ENCODE data around the gene LAMB2. TPM values are rescaled to one million over a fixed set of nuclear protein-coding genes. Genes with fewer than 3 reads are reported as not detected.

The LAMB2 gene
- total and polyA plus RNA-seq, 2 of the 8 experiments (the other 6 are each of a cell fraction or from before 2014, with no cell fraction given) = 112 to 153 TPM

- ChIA-PET CTCF (ENCODE audit: partially characterized antibody) (interaction anchor here (0.8 kb wide), 1 partner anchor 56 kb away, joined by 3 read pairs; the partner anchor contains the start of gene LAMB2), POLR2A (ENCODE audit: partially characterized antibody) (interaction anchor here (1.3 to 3.7 kb wide), 2 partner anchors 17 to 35 kb away, joined by 3 to 13 read pairs; partner anchors contain the start of gene QRICH1)
- H3K4me1 ChIP-seq (replicated peaks in 1 of 4; ENCODE audit: control insufficient read depth in 3 of 4, insufficient read depth in 4 of 4, low read length in 3 of 4) = no peaks in the 10 kb centered on the region
- no peak overlapping the region for H2BK15ac ChIP-seq (ENCODE audit: low read length)
- 89% methylated on average over 13 of the region's 13 CpGs; no CpG with 5 or more reads in 1 of the 2 experiments for WGBS, 2 experiments (ENCODE audit: extremely low coverage in 1 of 2, insufficient coverage in 1 of 2, insufficient read length in 1 of 2, insufficient replicate concordance in 2 of 2, low coverage in 1 of 2, low lambda C conversion rate in 2 of 2, missing lambda C conversion rate in 1 of 2)
- H2AK5ac ChIP-seq (ENCODE audit: low read depth, low read length) = no peak overlapping the region
- peaks cover 5% of the 10 kb centered on the region for H3K79me1 ChIP-seq (ENCODE audit: low read depth, low read length)
- no peak overlapping the region for H3K56ac ChIP-seq (replicated peaks; ENCODE audit: insufficient read length, low read depth, low read length)
- no peak overlapping the region for H2BK5ac ChIP-seq (ENCODE audit: low read depth, low read length)
- no peak for DNase-seq (ENCODE audit: low read depth in 1 of 2, low spot score in 2 of 2)
- no peak overlapping the region for H3K4me3 ChIP-seq (ENCODE audit: extremely low read depth in 1 of 4, insufficient read depth in 2 of 4, low read depth in 3 of 4, low read length in 4 of 4)
- FAIRE-seq = no peak
- no peak overlapping the region for H2BK20ac ChIP-seq (ENCODE audit: low read length)
- H3K9ac ChIP-seq (replicated peaks in 1 of 4; ENCODE audit: extremely low read depth in 1 of 4, low read depth in 3 of 4, low read length in 3 of 4) = no peak overlapping the region
- no peak overlapping the region for H3K4me2 ChIP-seq (ENCODE audit: insufficient read depth in 1 of 2, low read depth in 2 of 2, low read length in 2 of 2)
- no peak overlapping the region for H4K91ac ChIP-seq (replicated peaks; ENCODE audit: insufficient read length, low read length)
- no peaks in the 10 kb centered on the region for H3K9me3 ChIP-seq (ENCODE audit: insufficient read depth in 2 of 2, low read depth in 1 of 2, low read length in 1 of 2)
- peaks cover 18 to 62% (median 48%) of the 10 kb centered on the region in 4 experiments for H3K36me3 ChIP-seq (ENCODE audit: control insufficient read depth in 2 of 4, insufficient read depth in 4 of 4, low read length in 3 of 4)
- H3K79me2 ChIP-seq (ENCODE audit: control insufficient read depth in 1 of 2, insufficient read depth in 2 of 2, low read length in 2 of 2) = peaks cover 0 to 39% of the 10 kb centered on the region in 2 experiments; a peak in 3 of 4 replicates
- H4K5ac ChIP-seq (ENCODE audit: insufficient read length, low read depth, low read length) = no peak overlapping the region
- H2AFZ ChIP-seq (ENCODE audit: low read length) = no peak overlapping the region
- H3K18ac ChIP-seq (ENCODE audit: extremely low read depth, low read length) = no peak overlapping the region
- no peak overlapping the region for H3K27ac ChIP-seq (ENCODE audit: low read depth, low read length)
- H3K27me3 ChIP-seq (replicated peaks in 1 of 4; ENCODE audit: control insufficient read depth in 3 of 4, extremely low read depth in 1 of 4, insufficient read depth in 3 of 4, low read length in 3 of 4) = no peaks in the 10 kb centered on the region
- no peak overlapping the region for H3K14ac ChIP-seq (ENCODE audit: insufficient read length)
- no peak overlapping the region for H4K8ac ChIP-seq (ENCODE audit: extremely low read depth, insufficient read depth, low read length)
- no peak overlapping the region for H3K4ac ChIP-seq (replicated peaks; ENCODE audit: insufficient read length, low read depth, low read length)
- H3K23ac ChIP-seq (ENCODE audit: insufficient read length) = no peak overlapping the region
- no peaks in the 10 kb centered on the region for H3K23me2 ChIP-seq (ENCODE audit: low read depth, low read length)
- H2BK12ac ChIP-seq (ENCODE audit: low read depth, low read length) = no peak overlapping the region
- no peak overlapping the region for H2BK120ac ChIP-seq (replicated peaks; ENCODE audit: low read depth, low read length)
- peaks cover 6 to 15% of the 10 kb centered on the region in 2 experiments for H4K20me1 ChIP-seq (replicated peaks in 1 of 2; ENCODE audit: control insufficient read depth in 1 of 2, insufficient read depth in 2 of 2, low read length in 2 of 2)
- no peak for TF ChIP-seq CTBP2 (IDR thresholded peaks at IDR 0.05; ENCODE audit: borderline replicate concordance, insufficient read depth, insufficient read length, low read length)
- no peak for TF ChIP-seq TAF1 (IDR thresholded peaks at IDR 0.05; ENCODE audit: low read depth, low read length)
- no peak for TF ChIP-seq NRF1 (IDR thresholded peaks at IDR 0.05; ENCODE audit: low read depth, low read length)
- TF ChIP-seq MAX (IDR thresholded peaks at IDR 0.05) = no peak
- TF ChIP-seq BRCA1 (IDR thresholded peaks at IDR 0.05; ENCODE audit: low read depth, low read length) = no peak
- TF ChIP-seq RAD21 (IDR thresholded peaks at IDR 0.05 in 1 of 2, conservative IDR thresholded peaks at IDR 0.05 in 1 of 2; ENCODE audit: low read depth in 2 of 2, low read length in 2 of 2) = no peak
- no peak for TF ChIP-seq HDAC6 (IDR thresholded peaks at IDR 0.05; ENCODE audit: low read depth, low read length)
- TF ChIP-seq HDAC2 (IDR thresholded peaks at IDR 0.05; ENCODE audit: borderline replicate concordance in 1 of 2, low read depth in 2 of 2, low read length in 2 of 2) = no peak
- no peak for TF ChIP-seq RXRA (IDR thresholded peaks at IDR 0.05; ENCODE audit: insufficient read depth, low read depth, low read length)
- no peak for TF ChIP-seq SIRT6 (IDR thresholded peaks at IDR 0.05; ENCODE audit: low read length)
- TF ChIP-seq KDM1A (IDR thresholded peaks at IDR 0.05; ENCODE audit: borderline replicate concordance, low read length) = no peak
- no peak for TF ChIP-seq RBBP5 (IDR thresholded peaks at IDR 0.05; ENCODE audit: borderline replicate concordance, low read depth, low read length)
These were observed 56.7 kb downstream of the LAMB2 start for GRCh38 chr3:49076116-49076515.
